HG02885 (cell line): Measurements from ENCODE around the gene FIBP.

ENCODE experiments used
- ATAC-seq: cut with Tn5 transposase; IDR thresholded peaks from one replicate; pipeline ENCODE4 v1.9.1; 2021; ENCODE audit warnings: mild to moderate bottlenecking; ENCODE audit not compliant: unreplicated experiment, poor library complexity

The FIBP gene

DNA sequence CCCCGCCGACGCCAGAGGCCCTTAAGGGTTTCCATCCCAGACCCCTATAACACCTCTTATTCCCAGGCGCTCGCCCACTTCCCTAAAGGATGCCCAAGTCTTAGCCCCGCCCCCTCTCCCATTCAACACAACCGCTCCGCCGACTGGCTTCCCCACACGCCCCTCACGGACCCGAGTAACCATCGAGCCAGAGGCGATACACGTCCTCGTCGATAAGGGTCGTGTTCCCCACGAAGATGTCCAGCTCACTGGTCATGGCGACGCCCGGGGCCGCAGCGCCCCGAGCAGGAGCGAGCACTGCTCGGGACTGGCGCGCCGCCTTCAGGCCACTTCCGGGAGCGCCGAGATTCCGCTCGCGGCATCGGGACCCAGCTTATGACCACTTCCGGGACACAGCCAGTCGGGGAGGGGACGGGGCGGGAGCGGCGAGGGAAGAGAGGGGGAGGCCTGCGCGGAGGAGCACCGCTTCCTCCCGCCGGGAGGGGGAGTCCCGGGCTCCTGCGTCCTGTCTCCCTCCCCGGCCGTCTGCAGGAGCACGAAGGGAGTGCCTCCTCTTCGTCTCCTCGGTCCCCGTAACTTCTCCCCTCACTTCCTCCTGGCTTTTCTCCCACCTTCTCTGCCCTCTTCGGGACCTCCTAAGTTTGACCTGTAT, at the start of gene FIBP:
Gene FIBP, minus strand, starts transcription at position 309 of the 652 bp plus-strand sequence. Its CDS starts 53 bp downstream, at position 256.
- ATAC-seq, result peak; percentile 55

DNA sequence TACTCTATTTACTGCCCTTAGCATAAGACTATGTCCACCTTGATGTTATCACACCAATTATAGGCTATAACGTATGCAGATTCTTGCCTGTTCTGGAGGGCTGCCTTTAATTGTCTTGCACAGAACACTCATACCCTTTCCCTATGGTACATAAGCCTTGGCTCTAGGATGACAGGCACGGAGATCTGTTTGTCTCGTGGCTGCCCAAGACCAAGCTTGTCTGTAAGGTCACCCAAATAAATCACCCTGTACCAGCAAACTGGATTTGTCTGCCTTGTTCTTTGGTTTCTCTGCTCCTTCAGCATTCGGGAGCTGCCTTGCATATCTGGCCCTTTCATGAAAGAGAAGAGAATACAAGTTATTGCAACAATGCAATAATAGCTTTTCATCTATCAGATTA, 49.5 kb upstream of the FIBP start:
- no peak for ATAC-seq

DNA sequence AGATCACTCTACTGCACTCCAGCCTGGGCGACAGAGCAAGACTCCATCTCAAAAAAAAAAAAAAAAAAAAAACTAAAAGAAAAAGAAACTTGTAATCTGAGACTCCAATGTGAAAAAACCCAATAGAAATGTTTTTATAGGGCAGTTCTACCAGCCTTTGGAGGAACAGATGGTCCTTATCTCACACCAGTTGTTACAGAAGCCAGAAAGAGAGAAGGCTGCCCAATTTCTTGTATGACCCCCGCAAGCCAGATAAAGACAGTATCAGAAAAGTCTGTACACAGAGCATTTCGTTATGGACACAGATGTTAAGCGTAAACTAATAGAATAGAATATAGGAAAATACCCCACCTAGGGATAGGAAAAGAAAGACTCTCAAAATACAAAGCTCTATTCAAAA, 45.7 kb upstream of the FIBP start:
- no peak for ATAC-seq

DNA sequence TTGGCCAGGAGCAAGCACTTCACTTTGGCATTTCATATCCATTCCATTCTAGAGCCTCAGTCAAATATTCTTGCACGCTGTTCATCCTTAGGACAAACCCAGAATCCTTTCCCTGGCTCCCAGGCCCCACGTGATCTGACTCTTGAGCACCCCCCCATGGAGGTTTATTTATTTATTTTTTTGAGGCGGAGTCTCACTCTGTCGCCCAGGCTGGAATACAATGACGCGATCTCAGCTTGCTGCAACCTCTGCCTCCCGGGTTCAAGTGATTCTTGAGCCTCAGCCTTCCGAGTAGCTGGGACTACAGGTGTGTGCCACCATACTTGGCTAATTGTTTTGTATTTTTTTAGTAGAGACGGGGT, 44.3 kb upstream of the FIBP start:
- no peak for ATAC-seq

GRCh38 chr11:65931773-65932557, 43.7 kb upstream of the FIBP start:
- ATAC-seq, result no peak

DNA sequence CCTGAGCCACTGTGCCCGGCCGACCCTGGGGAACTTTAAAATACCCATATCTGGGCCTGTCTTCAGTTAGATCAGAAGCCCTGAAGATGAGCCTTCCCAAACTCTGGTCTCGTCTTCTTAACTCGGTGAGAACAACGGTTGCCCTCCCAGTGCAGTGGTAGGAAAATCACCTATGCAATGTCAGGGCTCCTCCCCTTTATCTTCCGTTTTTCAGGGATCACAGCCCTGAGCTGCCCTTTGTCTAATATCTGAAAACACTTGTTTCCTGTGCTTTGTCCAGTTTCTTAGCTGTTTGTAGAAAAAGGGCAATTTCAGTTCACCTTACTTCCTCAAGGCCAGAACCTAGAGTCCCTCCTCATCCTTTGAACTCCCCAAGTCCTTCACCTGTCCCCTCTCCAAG, 40.4 kb upstream of the FIBP start:
- ATAC-seq, result no peak

GRCh38 chr11:65927904-65928397, 39.7 kb upstream of the FIBP start:
- ATAC-seq, result peak; percentile 52

DNA sequence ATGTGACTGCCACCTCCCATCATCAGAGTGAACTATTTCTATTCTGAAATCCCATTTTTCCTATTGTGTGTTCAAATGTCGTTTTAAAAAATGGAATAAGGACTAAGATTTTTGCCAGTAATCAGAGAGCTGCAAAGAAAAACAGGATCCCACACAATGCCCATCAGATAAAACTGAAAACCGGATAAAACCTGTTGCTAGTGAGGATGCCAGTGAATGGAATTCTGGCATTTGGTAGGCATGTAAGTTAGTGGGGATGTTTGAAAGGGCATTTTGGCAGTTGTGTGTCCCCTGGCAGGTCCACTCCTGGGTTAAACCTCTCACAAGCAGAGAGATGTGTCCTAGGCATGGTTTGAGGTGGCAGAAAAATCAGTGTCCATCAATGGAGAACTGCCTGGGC, 37.1 kb upstream of the FIBP start:
- no peak for ATAC-seq

DNA sequence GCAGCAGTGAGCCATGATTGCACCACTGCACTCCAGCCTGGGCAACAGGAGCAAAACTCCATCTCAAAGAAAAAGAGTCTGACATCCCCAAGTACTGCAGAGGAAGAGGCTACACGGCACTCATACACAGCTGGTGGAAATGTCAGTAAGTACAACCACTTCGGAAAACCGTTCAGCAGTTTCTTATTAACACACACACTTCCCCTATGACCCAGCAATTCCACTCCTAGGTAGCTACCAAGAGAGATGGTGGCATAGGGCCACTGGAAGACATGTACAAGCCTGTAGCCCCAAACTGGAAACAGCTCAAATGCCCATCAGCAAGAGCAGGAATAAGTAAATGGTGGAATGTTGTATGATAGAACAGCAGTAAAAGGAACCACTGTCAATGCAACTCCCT, 34.3 kb upstream of the FIBP start:
- no peak for ATAC-seq

- no peak for ATAC-seq
Observed at GRCh38 chr11:65921876-65922275, 33.6 kb upstream of the FIBP start.

DNA sequence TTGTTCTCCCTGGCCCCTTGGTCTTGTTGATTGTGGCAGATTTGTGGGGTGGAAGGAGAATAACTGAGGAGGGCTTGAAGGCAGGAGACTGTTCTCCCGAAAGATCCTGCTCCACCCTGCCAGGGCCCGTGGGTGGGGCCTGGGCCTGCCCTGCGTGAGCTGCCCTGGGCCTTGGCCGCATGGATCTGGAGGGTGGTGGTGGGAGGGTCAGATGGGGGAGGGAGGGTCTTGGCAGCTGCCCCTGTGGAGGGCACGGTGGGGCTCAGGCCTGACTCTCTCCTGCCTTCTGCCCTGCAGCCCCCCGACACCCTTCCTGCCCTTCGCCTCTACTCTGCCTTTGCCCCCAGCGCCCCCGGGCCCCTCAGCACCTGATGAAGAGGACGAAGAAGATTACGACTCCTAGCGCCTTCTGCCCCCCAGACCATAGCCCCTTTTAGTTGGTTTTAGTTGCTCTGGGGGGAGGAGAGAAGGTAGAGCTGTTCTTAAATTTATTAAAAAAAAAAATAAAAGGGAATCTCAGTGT, 32.8 kb upstream of the FIBP start:
- no peak for ATAC-seq

DNA sequence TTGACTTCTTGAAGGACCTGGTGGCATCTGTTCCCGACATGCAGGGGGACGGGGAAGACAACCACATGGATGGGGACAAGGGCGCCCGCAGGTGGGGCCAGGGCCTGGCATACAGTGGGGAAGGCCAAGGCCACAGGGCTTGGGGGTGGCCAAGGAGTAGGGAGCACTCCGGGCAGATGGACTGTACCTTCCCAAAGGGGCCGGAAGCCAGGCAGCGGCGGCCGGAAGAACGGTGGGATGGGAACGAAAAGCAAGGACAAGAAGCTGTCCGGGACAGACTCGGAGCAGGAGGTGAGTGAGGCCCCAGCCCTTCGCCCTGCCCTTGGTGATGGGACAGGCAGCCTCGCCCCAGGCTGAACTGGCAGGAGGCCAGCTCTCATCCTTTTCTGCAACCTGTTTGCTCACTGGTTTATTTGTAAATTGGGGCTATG, 32.1 kb upstream of the FIBP start:
- ATAC-seq, result no peak

GRCh38 chr11:65919573-65920371, 31.5 kb upstream of the FIBP start:
- peak; percentile 46 for ATAC-seq

GRCh38 chr11:65919141-65919572, 30.9 kb upstream of the FIBP start, which contains the start of gene DRAP1:
TSS of gene DRAP1 (plus strand) at chr11:65919426. CDS start at chr11:65919502, 76 bp downstream.
- peak; percentile 86 for ATAC-seq

GRCh38 chr11:65918211-65919140, 30.2 kb upstream of the FIBP start, which contains the start of gene C11orf68:
TSS of gene C11orf68 (minus strand) at chr11:65919062. CDS start at chr11:65919031, 31 bp downstream.
- ATAC-seq, result peak; percentile 65

GRCh38 chr11:65917434-65918210, 29.4 kb upstream of the FIBP start:
- no peak for ATAC-seq

GRCh38 chr11:65917077-65917433, 28.8 kb upstream of the FIBP start:
- ATAC-seq, result no peak

DNA sequence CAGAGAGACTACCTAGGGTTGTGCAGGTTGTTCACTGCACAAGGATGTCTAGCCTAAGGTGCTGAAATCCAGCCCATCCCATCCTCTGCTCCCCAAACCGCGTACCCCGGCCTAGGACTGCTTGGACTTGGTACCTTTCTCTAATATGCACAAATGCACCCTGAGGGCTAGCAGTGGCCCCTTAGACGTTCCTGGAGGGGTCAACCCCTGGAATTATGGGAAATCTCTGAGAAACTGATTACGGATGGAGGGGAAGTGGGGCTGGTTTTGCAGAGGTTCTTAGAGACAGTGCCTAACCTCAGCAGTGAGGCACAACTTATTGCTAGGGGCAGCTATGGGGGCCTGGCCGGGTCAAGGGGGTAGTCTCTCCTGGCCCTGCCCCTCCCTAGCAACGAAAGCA, 28.1 kb upstream of the FIBP start:
- ATAC-seq, result no peak

DNA sequence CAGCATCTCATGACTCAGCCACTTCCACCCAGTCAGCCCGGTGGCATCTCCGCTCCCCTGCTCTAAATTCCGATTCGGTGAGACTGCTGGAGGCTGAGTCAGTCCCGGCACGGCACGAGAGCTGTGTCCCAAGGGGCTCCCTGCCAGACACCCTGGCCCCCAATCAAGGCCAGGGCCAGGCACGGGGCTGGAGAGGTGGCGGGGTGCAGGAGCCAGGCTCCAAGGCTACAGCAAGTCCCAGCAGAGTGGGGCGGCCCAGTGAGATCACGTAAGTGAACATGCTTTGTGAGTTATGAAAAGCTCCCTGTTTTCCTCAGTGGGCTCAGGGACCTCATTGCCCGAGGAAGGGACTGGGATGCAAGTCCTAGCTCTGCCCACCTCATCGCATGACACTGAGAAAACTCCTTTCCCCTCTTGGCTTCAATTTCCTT, 27.6 kb upstream of the FIBP start:
- no peak for ATAC-seq
